ENCODE data around the gene CCR1.
A peak's percentile ranks its signal among the peaks of the same experiment; 100 is the strongest.
"Not testable (repeated sequence)": the region's sequence is repeated elsewhere in the genome, so short reads cannot be mapped to it uniquely, and the experiment has no call there.

The CCR1 gene

GRCh38 chr3:46212101-46212500 lies 4.0 kb upstream of the CCR1 start:
- DNase-seq (ENCODE audit: low read depth): no peak

GRCh38 chr3:46209746-46210470 lies 1.8 kb upstream of the CCR1 start:
- DNase-seq (ENCODE audit: low read depth): no peak

GRCh38 chr3:46209053-46209452 lies 940 bp upstream of the CCR1 start:
- no peak for DNase-seq (ENCODE audit: low read depth)

GRCh38 chr3:46207514-46207913 lies 599 bp downstream of the CCR1 start:
- DNase-seq (ENCODE audit: low read depth): not testable (repeated sequence)

- no peak for DNase-seq (ENCODE audit: low read depth)
Measured at GRCh38 chr3:46206282-46207015, 1.7 kb downstream of the CCR1 start.

GRCh38 chr3:46205286-46205960 lies 2.7 kb downstream of the CCR1 start:
- DNase-seq (ENCODE audit: low read depth): no peak

- DNase-seq (ENCODE audit: low read depth): no peak
Measured at GRCh38 chr3:46203681-46204080, 4.4 kb downstream of the CCR1 start.

GRCh38 chr3:46202535-46202934 lies 5.6 kb downstream of the CCR1 start:
- DNase-seq (ENCODE audit: low read depth): no peak

- DNase-seq (ENCODE audit: low read depth): no peak
Measured at GRCh38 chr3:46200790-46201189, 7.3 kb downstream of the CCR1 start.

GRCh38 chr3:46200211-46200610 lies 7.9 kb downstream of the CCR1 start:
- DNase-seq (ENCODE audit: low read depth): no peak

GRCh38 chr3:46196261-46196957 lies 11.7 kb downstream of the CCR1 start:
- no peak for DNase-seq (ENCODE audit: low read depth)

GRCh38 chr3:46194868-46195553 lies 13.1 kb downstream of the CCR1 start:
- DNase-seq (ENCODE audit: low read depth): no peak

- DNase-seq (ENCODE audit: low read depth): no peak
Measured at GRCh38 chr3:46193436-46193835, 14.7 kb downstream of the CCR1 start.

GRCh38 chr3:46192939-46193338 lies 15.2 kb downstream of the CCR1 start:
- DNase-seq (ENCODE audit: low read depth): no peak

- no peak for DNase-seq (ENCODE audit: low read depth)
Measured at GRCh38 chr3:46191730-46192129, 16.4 kb downstream of the CCR1 start.

GRCh38 chr3:46188708-46189107 lies 19.4 kb downstream of the CCR1 start:
- no peak for DNase-seq (ENCODE audit: low read depth)

GRCh38 chr3:46187876-46188275 lies 20.2 kb downstream of the CCR1 start:
- DNase-seq (ENCODE audit: low read depth): no peak

GRCh38 chr3:46187341-46187700 lies 20.8 kb downstream of the CCR1 start:
- DNase-seq (ENCODE audit: low read depth): no peak

GRCh38 chr3:46186471-46187340 lies 21.4 kb downstream of the CCR1 start:
- DNase-seq (ENCODE audit: low read depth): no peak

GRCh38 chr3:46184469-46184868 lies 23.6 kb downstream of the CCR1 start:
- DNase-seq (ENCODE audit: low read depth): peak; percentile 21

GRCh38 chr3:46183330-46183729 lies 24.8 kb downstream of the CCR1 start:
- DNase-seq (ENCODE audit: low read depth): no peak

Measured in GM04503 (cell line).